ENCODE data around the gene KCTD17. TPM values are rescaled to one million over a fixed set of nuclear protein-coding genes. Genes with fewer than 3 reads are reported as not detected.

The KCTD17 gene
- total and polyA plus RNA-seq, 2 donors from 2014 or later = 9.6 to 13.9 TPM

DNA sequence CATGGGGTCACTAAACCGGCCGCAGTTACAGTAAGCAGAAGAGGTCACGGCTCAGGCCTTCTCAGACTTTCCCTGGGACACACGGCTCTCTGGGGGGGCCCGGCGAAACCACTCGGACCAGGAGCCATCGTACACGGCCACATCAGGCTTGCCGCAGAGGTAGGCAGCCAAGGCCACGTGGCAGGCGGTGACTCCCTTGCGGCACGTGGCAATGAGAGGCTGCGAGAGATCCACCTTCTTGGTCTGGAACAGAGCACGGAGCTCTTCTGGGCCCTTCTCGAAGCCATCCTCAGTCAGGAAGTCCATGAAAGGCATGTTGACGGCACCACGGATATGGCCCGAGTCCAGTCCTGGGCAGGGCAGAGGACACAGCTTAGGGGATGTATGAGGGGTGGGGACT, 40.6 kb upstream of the KCTD17 start:
- peak in 1 of 5 donors; percentile 64 for DNase-seq
- Histone ChIP-seq H3K4me3 (ENCODE audit: low read length in 3 of 3) (no peak overlapping the region), H3K9me3 (ENCODE audit: control insufficient read depth in 2 of 3, insufficient read depth in 1 of 3, low read length in 3 of 3) (no peaks in the 10 kb centered on the region), H3K36me3 (ENCODE audit: control insufficient read depth in 2 of 3, insufficient read depth in 3 of 3, low read length in 3 of 3) (no peaks in the 10 kb centered on the region), H3K9ac (ENCODE audit: low read length in 3 of 3) (no peak overlapping the region), H3K27me3 (ENCODE audit: control insufficient read depth, insufficient read depth, low read length) (no peaks in the 10 kb centered on the region), H3K27ac (ENCODE audit: low read depth in 2 of 2, low read length in 2 of 2) (no peak overlapping the region), H3K4me1 (ENCODE audit: control insufficient read depth in 2 of 3, insufficient read depth in 2 of 3, low read depth in 1 of 3, low read length in 3 of 3) (peaks cover 0 to 7% (median 5%) of the 10 kb centered on the region in 3 donors)
- intact Hi-C loops (cut with DNase I) = no loop called here
- TF ChIP-seq, protein P1, sequence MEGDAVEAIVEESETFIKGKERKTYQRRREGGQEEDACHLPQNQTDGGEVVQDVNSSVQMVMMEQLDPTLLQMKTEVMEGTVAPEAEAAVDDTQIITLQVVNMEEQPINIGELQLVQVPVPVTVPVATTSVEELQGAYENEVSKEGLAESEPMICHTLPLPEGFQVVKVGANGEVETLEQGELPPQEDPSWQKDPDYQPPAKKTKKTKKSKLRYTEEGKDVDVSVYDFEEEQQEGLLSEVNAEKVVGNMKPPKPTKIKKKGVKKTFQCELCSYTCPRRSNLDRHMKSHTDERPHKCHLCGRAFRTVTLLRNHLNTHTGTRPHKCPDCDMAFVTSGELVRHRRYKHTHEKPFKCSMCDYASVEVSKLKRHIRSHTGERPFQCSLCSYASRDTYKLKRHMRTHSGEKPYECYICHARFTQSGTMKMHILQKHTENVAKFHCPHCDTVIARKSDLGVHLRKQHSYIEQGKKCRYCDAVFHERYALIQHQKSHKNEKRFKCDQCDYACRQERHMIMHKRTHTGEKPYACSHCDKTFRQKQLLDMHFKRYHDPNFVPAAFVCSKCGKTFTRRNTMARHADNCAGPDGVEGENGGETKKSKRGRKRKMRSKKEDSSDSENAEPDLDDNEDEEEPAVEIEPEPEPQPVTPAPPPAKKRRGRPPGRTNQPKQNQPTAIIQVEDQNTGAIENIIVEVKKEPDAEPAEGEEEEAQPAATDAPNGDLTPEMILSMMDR (IDR thresholded peaks at IDR 0.05; ENCODE audit: borderline replicate concordance, extremely low read depth, insufficient read depth) = no peak
- no peak for FAIRE-seq

DNA sequence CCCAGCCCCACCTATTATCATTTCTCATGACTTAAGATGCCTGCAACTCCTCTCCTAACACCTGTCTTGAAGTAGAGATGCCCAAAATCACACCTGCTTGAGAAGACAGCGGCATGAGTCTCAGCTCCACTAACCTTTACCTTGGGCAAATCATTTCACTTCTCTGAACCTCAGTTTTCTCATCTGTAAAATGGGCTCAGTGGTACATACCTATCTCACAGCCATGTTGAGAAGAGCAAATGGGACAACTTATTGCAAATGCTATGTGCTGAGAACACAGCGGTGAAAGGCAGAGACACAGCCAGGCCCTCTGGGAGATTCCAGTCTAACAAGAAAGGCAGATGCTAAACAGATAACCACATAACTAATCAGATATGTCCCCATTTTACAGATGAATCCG, 40.1 kb upstream of the KCTD17 start:
- Histone ChIP-seq H3K9me3 (ENCODE audit: control insufficient read depth in 2 of 3, insufficient read depth in 1 of 3, low read length in 3 of 3) (no peaks in the 10 kb centered on the region), H3K36me3 (ENCODE audit: control insufficient read depth in 2 of 3, insufficient read depth in 3 of 3, low read length in 3 of 3) (no peaks in the 10 kb centered on the region), H3K4me3 (ENCODE audit: low read length in 3 of 3) (no peak overlapping the region), H3K4me1 (ENCODE audit: control insufficient read depth in 2 of 3, insufficient read depth in 2 of 3, low read depth in 1 of 3, low read length in 3 of 3) (peaks cover 0 to 7% (median 5%) of the 10 kb centered on the region in 3 donors), H3K27me3 (ENCODE audit: control insufficient read depth, insufficient read depth, low read length) (no peaks in the 10 kb centered on the region), H3K27ac (ENCODE audit: low read depth in 2 of 2, low read length in 2 of 2) (no peak overlapping the region), H3K9ac (ENCODE audit: low read length in 3 of 3) (no peak overlapping the region)
- DNase-seq (peak in 1 of 5 donors; percentile 8), FAIRE-seq (no peak)
- intact Hi-C loops (cut with DNase I) = no loop called here
- TF ChIP-seq, protein P1 (IDR thresholded peaks at IDR 0.05; ENCODE audit: borderline replicate concordance, extremely low read depth, insufficient read depth) = no peak

DNA sequence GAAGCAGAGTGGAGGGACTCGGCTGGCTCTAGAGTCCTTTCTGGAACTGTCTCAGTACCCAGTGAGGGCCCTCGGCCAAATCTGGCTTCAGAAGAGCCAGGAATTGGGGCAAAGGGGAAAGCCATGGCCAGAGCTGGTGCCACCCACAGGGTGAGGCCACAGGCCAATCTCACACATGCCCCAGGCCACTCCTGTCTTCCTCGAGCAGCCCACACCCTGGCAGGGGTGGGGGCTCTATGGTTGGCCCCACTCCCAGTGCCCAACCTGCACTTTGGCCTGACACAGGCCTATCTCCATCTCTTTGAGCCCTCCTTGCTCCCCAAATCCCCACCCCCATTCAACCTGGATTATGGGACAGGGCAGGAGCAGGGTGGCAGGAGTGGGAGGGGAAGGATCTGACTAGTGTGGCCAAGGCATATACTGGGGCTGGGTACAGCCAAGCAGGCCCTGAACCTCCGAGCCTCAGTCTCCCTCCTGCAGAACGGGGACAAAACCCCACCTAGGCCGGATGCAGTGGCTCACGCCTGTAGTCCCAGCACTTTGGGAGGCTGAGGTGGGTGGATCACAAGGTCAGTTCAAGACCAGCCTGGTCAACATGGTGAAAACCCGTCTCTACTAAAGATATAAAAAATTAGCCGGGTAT, 39.2 kb upstream of the KCTD17 start:
- TF ChIP-seq, protein P1 (IDR thresholded peaks at IDR 0.05; ENCODE audit: borderline replicate concordance, extremely low read depth, insufficient read depth) = no peak
- H3K4me3 ChIP-seq (ENCODE audit: low read length in 3 of 3) = no peak overlapping the region
- no peaks in the 10 kb centered on the region for H3K36me3 ChIP-seq (ENCODE audit: control insufficient read depth in 2 of 3, insufficient read depth in 3 of 3, low read length in 3 of 3)
- intact Hi-C loops (cut with DNase I) = no loop called here
- FAIRE-seq = no peak
- DNase-seq = peak in 1 of 5 donors; percentile 46
- no peaks in the 10 kb centered on the region for H3K9me3 ChIP-seq (ENCODE audit: control insufficient read depth in 2 of 3, insufficient read depth in 1 of 3, low read length in 3 of 3)
- peaks cover 0 to 7% (median 5%) of the 10 kb centered on the region in 3 donors for H3K4me1 ChIP-seq (ENCODE audit: control insufficient read depth in 2 of 3, insufficient read depth in 2 of 3, low read depth in 1 of 3, low read length in 3 of 3)
- no peaks in the 10 kb centered on the region for H3K27me3 ChIP-seq (ENCODE audit: control insufficient read depth, insufficient read depth, low read length)
- peak overlapping the region in 1 of 2 donors; percentile 17 for H3K27ac ChIP-seq (ENCODE audit: low read depth in 2 of 2, low read length in 2 of 2)
- H3K9ac ChIP-seq (ENCODE audit: low read length in 3 of 3) = no peak overlapping the region

All from kidney (tissue), 14 donors.